Thyroid gland (tissue), 4 donors: Measurements from ENCODE around the gene BLCAP.
"Not testable (repeated sequence)": the region's sequence is repeated elsewhere in the genome, so short reads cannot be mapped to it uniquely, and the experiment has no call there.

ENCODE experiments used
- CTCF ChIP-seq, 6 experiments: fragments of 200-600 bp in 3 of 6; fragments of 450-650 bp in 3 of 6; sonication (generic) in 3 of 6; IDR thresholded peaks; one replicate each; pipeline ENCODE4 v1.5.1; 2016 to 2019; ENCODE audit warnings: antibody characterized with exemption in 6 of 6, mild to moderate bottlenecking in 2 of 6, inconsistent platforms in 1 of 6, moderate library complexity in 1 of 6
- POLR2A ChIP-seq, 2 donors: fragments of 450-650 bp; IDR thresholded peaks; one replicate each; pipeline ENCODE4 v1.6.1; 2017; ENCODE audit warnings: antibody characterized with exemption in 2 of 2, mild to moderate bottlenecking in 2 of 2, moderate library complexity in 1 of 2

- TF ChIP-seq CTCF, POLR2A (IDR thresholded peaks at IDR 0.05): not testable (repeated sequence)
These were observed 57.5 kb downstream of the BLCAP start for GRCh38 chr20:37470190-37470589.
